SU-DHL-6 (cell line): ENCODE measurements around the gene RNF227.

Source experiments
- H2AFZ ChIP-seq: fragments of 200-600 bp; sonication (generic); 2 replicates; pipeline ENCODE4 v1.6.1; 2014; ENCODE audit warnings: low read depth, mild to moderate bottlenecking, moderate library complexity, mixed read lengths, antibody characterized with exemption, low read length; ENCODE audit not compliant: severe bottlenecking
- H3F3A ChIP-seq: fragments of 200-600 bp; shearing (Covaris generic); 2 replicates; pipeline ENCODE4 v1.6.0; 2016; ENCODE audit warnings: antibody characterized with exemption, mild to moderate bottlenecking; ENCODE audit not compliant: insufficient read depth
- H3K27ac ChIP-seq: fragments of 200-600 bp; sonication (generic); 2 replicates; pipeline ENCODE4 v1.5.1; 2016; ENCODE audit warnings: low read depth, mild to moderate bottlenecking, low read length, moderate library complexity, mixed read lengths
- H3K27me3 ChIP-seq: fragments of 200-600 bp; sonication (generic), shearing (Covaris generic); 2 replicates; pipeline ENCODE4 v1.6.0; 2014; ENCODE audit warnings: mild to moderate bottlenecking, low read length
- H3K36me3 ChIP-seq: fragments of 200-600 bp; sonication (generic); 2 replicates; pipeline ENCODE4 v1.6.1; 2014; ENCODE audit warnings: mild to moderate bottlenecking, low read length, mixed read lengths
- H3K4me2 ChIP-seq: fragments of 300-600, 200-600 bp; shearing (Covaris generic), sonication (generic); 2 replicates; pipeline ENCODE4 v1.6.0; 2014; ENCODE audit warnings: low read length, low read depth, mild to moderate bottlenecking; ENCODE audit not compliant: poor library complexity, severe bottlenecking
- H3K4me3 ChIP-seq: fragments of 200-600 bp; sonication (generic); 2 replicates; pipeline ENCODE4 v1.5.1; 2014; ENCODE audit warnings: antibody characterized with exemption, low read length, mild to moderate bottlenecking, mixed read lengths; ENCODE audit not compliant: insufficient read depth, poor library complexity, severe bottlenecking
- H3K79me2 ChIP-seq: fragments of 200-600 bp; sonication (generic); 2 replicates; pipeline ENCODE4 v1.6.1; 2014; ENCODE audit warnings: mild to moderate bottlenecking, low read length, moderate library complexity; ENCODE audit not compliant: insufficient read depth
- H3K9ac ChIP-seq: fragments of 200-600 bp; sonication (generic); 2 replicates; pipeline ENCODE4 v1.7.0; 2014; ENCODE audit warnings: mild to moderate bottlenecking, low read length
- H3K9me2 ChIP-seq: fragments of 200-600 bp; sonication (generic); replicated peaks from 2 replicates; pipeline ENCODE4 v1.6.1; 2014; ENCODE audit warnings: low read length; ENCODE audit not compliant: insufficient read depth
- H3K9me3 ChIP-seq: fragments of 200-600 bp; sonication (generic); 2 replicates; pipeline ENCODE4 v1.6.1; 2014; ENCODE audit warnings: low read length, mixed read lengths; ENCODE audit not compliant: insufficient read depth
- H4K20me1 ChIP-seq: fragments of 200-600 bp; sonication (generic); 2 replicates; pipeline ENCODE4 v1.6.1; 2014; ENCODE audit warnings: low read depth, mild to moderate bottlenecking, antibody characterized with exemption, low read length, moderate library complexity, mixed read lengths
- CTCF ChIP-seq: fragments of 200-600 bp; sonication (generic); IDR thresholded peaks from one replicate; pipeline ENCODE4 v1.5.1; 2017; ENCODE audit warnings: antibody characterized with exemption, mild to moderate bottlenecking, low read length, moderate library complexity; ENCODE audit not compliant: insufficient read depth, poor library complexity, severe bottlenecking
- EZH2phosphoT487 ChIP-seq: fragments of 200-600 bp; sonication (generic), shearing (Covaris generic); conservative IDR thresholded peaks from 2 replicates; pipeline ENCODE4 v1.6.1; 2018; ENCODE audit warnings: mild to moderate bottlenecking, antibody characterized with exemption, low read length, moderate library complexity, mixed read lengths

RNF227 gene

GRCh38 chr17:7916385-7916682, 245 bp upstream of the RNF227 start:
- Histone ChIP-seq H3F3A (peaks cover 18% of the 10 kb centered on the region), H3K4me2 (peak overlapping the region; percentile 97), H4K20me1 (no peaks in the 10 kb centered on the region), H2AFZ (peak overlapping the region; percentile 61), H3K9ac (peak overlapping the region; percentile 75; the same call in 1 of the 2 replicates), H3K9me2 (no peaks in the 10 kb centered on the region), H3K27ac (no peak overlapping the region), H3K9me3 (no peaks in the 10 kb centered on the region), H3K36me3 (no peaks in the 10 kb centered on the region), H3K79me2 (peaks cover 6% of the 10 kb centered on the region; the same call in 1 of the 2 replicates), H3K4me3 (no peak overlapping the region), H3K27me3 (no peaks in the 10 kb centered on the region)
- TF ChIP-seq EZH2phosphoT487 (no peak), CTCF (no peak)

GRCh38 chr17:7915179-7915610, 894 bp downstream of the RNF227 start:
- peaks cover 6% of the 10 kb centered on the region; the same call in 1 of the 2 replicates for H3K79me2 ChIP-seq
- peak overlapping the region; percentile 97 for H3K4me2 ChIP-seq
- no peaks in the 10 kb centered on the region for H3K36me3 ChIP-seq
- peak overlapping the region; percentile 33 for H2AFZ ChIP-seq
- H3F3A ChIP-seq: peaks cover 18% of the 10 kb centered on the region
- H3K27me3 ChIP-seq: no peaks in the 10 kb centered on the region
- no peaks in the 10 kb centered on the region for H3K9me3 ChIP-seq
- H3K4me3 ChIP-seq: peak overlapping the region; percentile 76
- H4K20me1 ChIP-seq: no peaks in the 10 kb centered on the region
- peak overlapping the region; percentile 63 for H3K27ac ChIP-seq
- no peaks in the 10 kb centered on the region for H3K9me2 ChIP-seq
- TF ChIP-seq EZH2phosphoT487: no peak
- TF ChIP-seq CTCF: no peak
- H3K9ac ChIP-seq: peak overlapping the region; percentile 75

- no peaks in the 10 kb centered on the region for H3K9me2 ChIP-seq
- H3K27ac ChIP-seq: peak overlapping the region; percentile 31; the same call in 1 of the 2 replicates
- H3K9ac ChIP-seq: no peak overlapping the region
- H3F3A ChIP-seq: peaks cover 18% of the 10 kb centered on the region
- H3K4me3 ChIP-seq: no peak overlapping the region
- no peaks in the 10 kb centered on the region for H3K27me3 ChIP-seq
- peak; percentile 55 for TF ChIP-seq CTCF
- TF ChIP-seq EZH2phosphoT487: no peak
- no peaks in the 10 kb centered on the region for H4K20me1 ChIP-seq
- peaks cover 6% of the 10 kb centered on the region; the same call in 1 of the 2 replicates for H3K79me2 ChIP-seq
- H2AFZ ChIP-seq: no peak overlapping the region
- peak overlapping the region; percentile 4 for H3K4me2 ChIP-seq
- no peaks in the 10 kb centered on the region for H3K9me3 ChIP-seq
- no peaks in the 10 kb centered on the region for H3K36me3 ChIP-seq
Measured at GRCh38 chr17:7912927-7913524, 3.1 kb downstream of the RNF227 start.
